Heart left ventricle (tissue), 16 donors: Measurements from ENCODE around the gene NEDD8. TPM values are rescaled to one million over a fixed set of nuclear protein-coding genes. Genes with fewer than 3 reads are reported as not detected.
"Not testable (repeated sequence)": the region's sequence is repeated elsewhere in the genome, so short reads cannot be mapped to it uniquely, and the experiment has no call there.

Source experiments
- ATAC-seq, 4 donors: fragments of 200-7000 bp; cut with Tn5 transposase; one replicate each; pipeline ENCODE4 v1.9.1; 2020 to 2022; ENCODE audit warnings: moderate library complexity in 4 of 4, mild to moderate bottlenecking in 3 of 4, moderate number of reproducible peaks in 1 of 4
- DNase-seq, 5 donors: peaks; one replicate each; pipeline ENCODE4 v3.0.0-alpha.2; 2020
- H3K27ac ChIP-seq, 12 donors: fragments of 200-600 bp; sonication (generic) in 4 of 12; one replicate each; pipeline versions ENCODE4 v1.5.0 to v1.8.0; 2016 to 2022; ENCODE audit warnings: mild to moderate bottlenecking in 2 of 12
- H3K27me3 ChIP-seq, 9 donors: fragments of 200-600 bp; sonication (generic) in 2 of 9; one replicate each; pipeline versions ENCODE4 v1.5.1 to v1.8.0; 2016 to 2022; ENCODE audit warnings: mild to moderate bottlenecking in 3 of 9
- H3K36me3 ChIP-seq, 9 donors: fragments of 200-600 bp; sonication (generic) in 2 of 9; one replicate each; pipeline versions ENCODE4 v1.5.0 to v1.8.0; 2018 to 2022; ENCODE audit warnings: mild to moderate bottlenecking in 2 of 9
- H3K4me1 ChIP-seq, 12 donors: fragments of 200-600 bp; sonication (generic) in 4 of 12; one replicate each; pipeline versions ENCODE4 v1.5.0 to v1.8.0; 2016 to 2022; ENCODE audit warnings: mild to moderate bottlenecking in 3 of 12
- H3K4me3 ChIP-seq, 12 donors: fragments of 200-600 bp; sonication (generic) in 4 of 12; one replicate each; pipeline versions ENCODE4 v1.5.0 to v1.8.0; 2017 to 2022; ENCODE audit warnings: mild to moderate bottlenecking in 9 of 12, moderate library complexity in 4 of 12
- H3K9me3 ChIP-seq, 12 donors: fragments of 200-600 bp; sonication (generic) in 4 of 12; one replicate each; pipeline versions ENCODE4 v1.5.0 to v1.8.0; 2016 to 2022; ENCODE audit warnings: mild to moderate bottlenecking in 1 of 12
- CTCF ChIP-seq, 12 donors: fragments of 200-600 bp; sonication (generic) in 4 of 12; IDR thresholded peaks; one replicate each; pipeline versions ENCODE4 v1.5.0 to v1.8.0; 2018 to 2022; ENCODE audit warnings: antibody characterized with exemption in 12 of 12, mild to moderate bottlenecking in 5 of 12
- POLR2A ChIP-seq, 2 donors: fragments of 450-650 bp; IDR thresholded peaks; one replicate each; pipeline ENCODE4 v1.6.1; 2017; ENCODE audit warnings: antibody characterized with exemption in 2 of 2, mild to moderate bottlenecking in 2 of 2, moderate library complexity in 2 of 2
- WGBS, 4 donors: extraction: QIAGEN DNeasy Blood & Tissue Kit in 2 of 4; methylation state at CpG; one replicate each; pipeline versions ENCODE4 v1.1.5 to v1.1.7; 2013 to 2018; 5-methylcytosine and 5-hydroxymethylcytosine counted together
- intact Hi-C, 10 donors: fragments of 100-400 bp; cut with DNase I; formaldehyde crosslinking; loops; one replicate each; pipeline versions ENCODE4 v1.11.1 to v1.14.2; 2022
- polyA plus RNA-seq, 2 donors: library from polyadenylated mRNA; stranded (reverse); fragments of 200-250 nt; gene quantifications; one replicate each; pipeline ENCODE4 v1.2.3, GENCODE V29; 2013
- total RNA-seq, 9 donors: library from RNA; depleted of rRNA in 2 of 9; stranded (reverse); fragments of >200 nt in 2 of 9; fragmentation: NEBNext Ultra II Directional in 3 of 9; extraction: Animal tissue kit (Norgen Biotek cat#: 25700) in 3 of 9; gene quantifications; one replicate each; pipeline versions ENCODE4 v1.1.0 to v1.2.4, GENCODE V29; 2016 to 2023
- donor health status: ischemic (EF 13 %, LVEDD 7.1; RV severe dilation, severe dysfunction).
- donor health status: healthy with polysubstance abuse.
- donor health status: DM: no; HTN: yes; CAD: no.
- donor health status: DM: no; HTN: no; CAD: no.
- donor health status: ischemic (EF 25% LVEDD 6.9; RV normal size, moderate dysfunction).
- donor health status: ischemic (EF 25% LVEDD 5.7; RV mildly dilated, moderate dysfunction).
- donor health status: healthy.
- donor health status: DM: yes; HTN: yes; CAD: no.
- donor health status: ischemic (EF 35%, LVEDD 5.7; RV mildly dilated, moderate dysfunction).
- donor health status: nonischemic (EF 11% LVEDD 7.7; RV severe dilation, severe dysfunction).
- donor health status: DM: yes; HTN: yes; CAD: no.
- donor health status: PGD.
- donor health status: ischemic (EF 29% LVEDD 5.4; RV normal size, mild dysfunction).
- donor health status: nonischemic (EF 23%, LVEDD 6.1; RV moderate dilation, normal function).

NEDD8 gene
- total and polyA plus RNA-seq, 11 donors = 174 to 287 (median 206) TPM

DNA sequence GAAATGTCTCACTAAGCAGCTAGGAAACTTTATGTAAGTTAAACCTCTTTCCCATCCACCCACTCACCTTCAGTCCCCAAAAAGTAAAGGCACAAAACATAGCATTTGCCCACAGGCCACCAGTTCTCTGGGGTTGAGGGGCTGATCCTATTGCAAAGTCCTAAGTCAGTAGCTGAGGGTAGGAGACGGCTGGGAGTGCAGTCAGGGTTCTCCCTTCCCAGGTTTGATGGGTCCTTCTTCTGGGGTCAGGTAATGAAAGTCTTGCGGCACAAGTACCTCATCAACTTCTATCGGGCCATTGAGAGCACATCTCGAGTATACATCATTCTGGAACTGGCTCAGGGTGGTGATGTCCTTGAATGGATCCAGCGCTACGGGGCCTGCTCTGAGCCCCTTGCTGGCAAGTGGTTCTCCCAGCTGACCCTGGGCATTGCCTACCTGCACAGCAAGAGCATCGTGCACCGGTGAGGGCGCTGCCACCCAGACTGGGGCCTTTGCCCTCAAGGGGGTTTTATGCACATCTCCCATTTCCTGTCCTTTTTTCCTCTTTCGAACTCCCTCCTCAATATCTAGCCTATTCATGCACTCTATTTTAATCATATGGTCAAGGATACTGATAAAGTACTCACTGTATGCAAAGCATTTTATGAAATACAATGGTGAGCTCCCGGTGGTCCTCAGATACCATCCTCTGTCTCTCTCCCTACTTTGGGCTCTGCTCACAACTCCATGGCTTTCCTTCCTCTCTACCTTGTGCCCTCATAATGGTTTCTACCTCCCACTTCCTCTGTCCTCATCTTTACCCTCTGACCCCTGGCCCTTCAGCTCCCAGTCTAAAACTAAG is 25.7 kb downstream of the NEDD8 start:
- TF ChIP-seq CTCF (IDR thresholded peaks at IDR 0.05) (no peak), POLR2A (IDR thresholded peaks at IDR 0.05) (no peak)
- no peak overlapping the region for H3K4me3 ChIP-seq
- no peak for DNase-seq
- no peaks in the 10 kb centered on the region for H3K27me3 ChIP-seq
- H3K27ac ChIP-seq = no peak overlapping the region
- WGBS, 4 donors = 96 to 99% (median 97%) methylated on average over 11 of the region's 11 CpGs
- H3K36me3 ChIP-seq = peaks cover 0 to 86% (median 62%) of the 10 kb centered on the region in 9 donors
- intact Hi-C loops = no loop called here
- peaks cover 0 to 4% (median 0%) of the 10 kb centered on the region in 12 donors for H3K4me1 ChIP-seq
- peaks cover 0 to 2% (median 0%) of the 10 kb centered on the region in 12 donors for H3K9me3 ChIP-seq
- no peak for ATAC-seq

- H3K27me3 ChIP-seq = no peaks in the 10 kb centered on the region
- H3K9me3 ChIP-seq = peaks cover 0 to 4% (median 0%) of the 10 kb centered on the region in 12 donors
- H3K36me3 ChIP-seq = peaks cover 0 to 78% (median 51%) of the 10 kb centered on the region in 9 donors
- intact Hi-C loops = no loop called here
- no peak overlapping the region for H3K27ac ChIP-seq
- peaks cover 0 to 2% (median 0%) of the 10 kb centered on the region in 12 donors for H3K4me1 ChIP-seq
- WGBS, 4 donors = 92 to 97% (median 94%) methylated on average over 7 of the region's 7 CpGs
- no peak for DNase-seq
- ATAC-seq = no peak
- TF ChIP-seq CTCF (IDR thresholded peaks at IDR 0.05) (no peak), POLR2A (IDR thresholded peaks at IDR 0.05) (no peak)
- no peak overlapping the region for H3K4me3 ChIP-seq
Measured at GRCh38 chr14:24204163-24205146, 27.7 kb downstream of the NEDD8 start.

DNA sequence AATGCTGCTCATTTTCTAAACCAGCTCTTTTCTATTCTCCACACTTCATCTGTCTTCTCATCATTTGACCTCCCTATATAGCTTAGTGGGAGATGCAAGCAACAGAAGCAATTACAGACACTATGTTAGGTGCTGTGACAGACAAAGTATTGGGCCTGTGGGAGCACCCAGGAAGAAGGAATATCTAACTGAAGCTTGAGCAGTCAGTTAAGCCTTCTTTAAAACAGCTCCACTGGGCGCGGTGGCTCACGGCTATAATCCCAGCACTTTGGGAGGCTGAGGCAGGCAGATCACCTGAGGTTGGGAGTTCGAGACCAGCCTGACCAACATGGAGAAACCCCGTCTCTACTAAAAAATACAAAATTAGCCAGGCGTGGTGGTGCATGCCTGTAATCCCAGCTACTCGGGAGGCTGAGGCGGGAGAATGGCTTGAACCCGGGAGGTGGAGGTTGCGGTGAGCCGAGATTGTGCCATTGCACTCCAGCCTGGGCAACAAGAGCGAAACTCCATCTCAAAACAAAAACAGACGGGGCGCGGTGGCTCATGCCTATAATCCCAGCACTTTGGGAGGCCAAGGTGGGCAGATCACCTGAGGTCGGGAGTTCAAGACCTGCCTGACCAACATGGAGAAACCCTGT is 28.8 kb downstream of the NEDD8 start:
- H3K27me3 ChIP-seq, H3K9me3 ChIP-seq, H3K4me3 ChIP-seq, H3K27ac ChIP-seq, ATAC-seq, intact Hi-C loops, DNase-seq: not testable (repeated sequence)
- WGBS, 4 donors = 91 to 99% (median 98%) methylated on average over 16 of the region's 16 CpGs
- peaks cover 0 to 71% (median 41%) of the 10 kb centered on the region in 9 donors for H3K36me3 ChIP-seq
- H3K4me1 ChIP-seq = peaks cover 0 to 13% (median 0%) of the 10 kb centered on the region in 12 donors

DNA sequence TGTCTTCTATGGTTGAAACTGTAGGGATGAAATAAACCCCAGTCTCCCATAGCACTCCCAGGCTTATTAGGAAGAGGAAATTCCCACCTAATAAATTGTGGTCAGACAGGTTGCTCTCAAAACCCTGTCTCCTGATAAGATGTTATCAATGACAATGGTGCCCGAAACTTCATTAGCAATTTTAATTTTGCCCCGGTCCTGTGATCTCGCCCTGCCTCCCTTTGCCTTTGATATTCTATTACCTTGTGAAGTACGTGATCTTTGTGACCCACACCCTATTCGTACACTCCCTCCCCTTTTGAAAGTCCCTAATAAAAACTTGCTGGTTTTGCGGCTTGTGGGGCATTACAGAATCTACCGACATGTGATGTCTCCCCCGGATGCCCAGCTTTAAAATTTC is 29.6 kb downstream of the NEDD8 start:
- H3K4me1 ChIP-seq = peaks cover 0 to 19% (median 2%) of the 10 kb centered on the region in 12 donors
- H3K27me3 ChIP-seq, H3K4me3 ChIP-seq, ATAC-seq, H3K9me3 ChIP-seq, intact Hi-C loops, H3K27ac ChIP-seq, DNase-seq: not testable (repeated sequence)
- peaks cover 0 to 63% (median 32%) of the 10 kb centered on the region in 9 donors for H3K36me3 ChIP-seq
- 91 to 93% (median 92%) methylated on average over 8 of the region's 8 CpGs for WGBS, 4 donors
